Measurements from ENCODE around the gene CSNK1D.

GRCh38 chr17:82218349-82219075 is 55.0 kb downstream of the CSNK1D start:
- TF ChIP-seq POLR2A (IDR thresholded peaks at IDR 0.05) (no peak), CTCF (IDR thresholded peaks at IDR 0.05) (no peak)

Data from adrenal gland (tissue), 5 donors.